ENCODE measurements around the gene BCAP31.

DNA sequence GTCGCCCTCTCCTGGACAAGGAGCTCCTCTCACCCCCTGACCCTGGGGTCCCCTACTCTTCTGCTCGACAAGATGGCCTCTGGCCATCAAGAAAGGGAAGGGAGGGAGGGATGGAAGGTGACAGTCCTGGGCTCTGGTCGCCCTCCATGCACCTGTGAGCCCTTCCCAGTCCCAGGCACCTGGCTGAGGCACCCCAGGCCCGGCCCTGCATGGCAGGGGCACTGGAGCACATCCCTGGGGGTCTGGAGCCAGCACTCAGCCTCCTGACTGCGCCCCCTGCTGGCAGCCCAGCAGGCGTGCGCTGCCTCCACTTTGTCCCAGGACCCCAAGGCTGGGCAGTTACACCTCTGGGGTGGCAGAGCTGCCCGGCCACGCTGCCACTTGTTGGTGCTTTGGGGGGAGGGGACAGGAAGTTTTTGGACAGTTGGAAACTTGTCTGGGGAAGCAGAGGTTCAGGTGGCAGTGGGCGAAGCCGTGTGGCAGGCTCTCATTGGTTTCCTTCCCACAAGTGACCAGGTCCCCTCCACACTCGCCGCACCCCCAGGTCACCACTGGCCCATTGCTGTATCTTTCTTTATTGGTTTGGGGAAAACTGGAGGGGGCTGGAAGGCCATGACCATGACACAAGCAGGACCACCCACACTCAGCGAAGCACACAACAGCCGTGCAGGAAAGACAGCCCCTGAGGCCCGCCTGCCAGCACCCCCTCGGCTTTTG lies 54.9 kb downstream of the BCAP31 start:
- TF ChIP-seq, protein P1, sequence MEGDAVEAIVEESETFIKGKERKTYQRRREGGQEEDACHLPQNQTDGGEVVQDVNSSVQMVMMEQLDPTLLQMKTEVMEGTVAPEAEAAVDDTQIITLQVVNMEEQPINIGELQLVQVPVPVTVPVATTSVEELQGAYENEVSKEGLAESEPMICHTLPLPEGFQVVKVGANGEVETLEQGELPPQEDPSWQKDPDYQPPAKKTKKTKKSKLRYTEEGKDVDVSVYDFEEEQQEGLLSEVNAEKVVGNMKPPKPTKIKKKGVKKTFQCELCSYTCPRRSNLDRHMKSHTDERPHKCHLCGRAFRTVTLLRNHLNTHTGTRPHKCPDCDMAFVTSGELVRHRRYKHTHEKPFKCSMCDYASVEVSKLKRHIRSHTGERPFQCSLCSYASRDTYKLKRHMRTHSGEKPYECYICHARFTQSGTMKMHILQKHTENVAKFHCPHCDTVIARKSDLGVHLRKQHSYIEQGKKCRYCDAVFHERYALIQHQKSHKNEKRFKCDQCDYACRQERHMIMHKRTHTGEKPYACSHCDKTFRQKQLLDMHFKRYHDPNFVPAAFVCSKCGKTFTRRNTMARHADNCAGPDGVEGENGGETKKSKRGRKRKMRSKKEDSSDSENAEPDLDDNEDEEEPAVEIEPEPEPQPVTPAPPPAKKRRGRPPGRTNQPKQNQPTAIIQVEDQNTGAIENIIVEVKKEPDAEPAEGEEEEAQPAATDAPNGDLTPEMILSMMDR (conservative IDR thresholded peaks at IDR 0.05; ENCODE audit: low read depth, low read length) = peak; percentile 78
- TF ChIP-seq EZH2 (IDR thresholded peaks at IDR 0.05; ENCODE audit: low read length, unreplicated experiment) = no peak

All from PC-3 (cell line).